GM21528 (cell line): ENCODE measurements around the gene ESPNL.

Source experiments
- ATAC-seq: cut with Tn5 transposase; IDR thresholded peaks from one replicate; pipeline ENCODE4 v1.9.1; 2021; ENCODE audit warnings: mild to moderate bottlenecking, moderate library complexity; ENCODE audit not compliant: unreplicated experiment, low FRiP score

The ESPNL gene

GRCh38 chr2:238069877-238070276 lies 30.3 kb upstream of the ESPNL start:
- ATAC-seq, result no peak

- no peak for ATAC-seq
Observed at GRCh38 chr2:238075397-238075796, 24.7 kb upstream of the ESPNL start.

- ATAC-seq, result no peak
Observed at GRCh38 chr2:238077292-238077691, 22.8 kb upstream of the ESPNL start.

GRCh38 chr2:238079874-238080327 lies 20.2 kb upstream of the ESPNL start:
- no peak for ATAC-seq

- ATAC-seq, result no peak
Observed at GRCh38 chr2:238080518-238080917, 19.6 kb upstream of the ESPNL start.

GRCh38 chr2:238081150-238081549 lies 19.0 kb upstream of the ESPNL start:
- ATAC-seq, result no peak

GRCh38 chr2:238081561-238081960 lies 18.6 kb upstream of the ESPNL start:
- ATAC-seq, result no peak

GRCh38 chr2:238082151-238082550 lies 18.0 kb upstream of the ESPNL start:
- no peak for ATAC-seq

- no peak for ATAC-seq
Observed at GRCh38 chr2:238082827-238083226, 17.3 kb upstream of the ESPNL start.

- ATAC-seq, result no peak
Observed at GRCh38 chr2:238083919-238084318, 16.2 kb upstream of the ESPNL start.

GRCh38 chr2:238084761-238085160 lies 15.4 kb upstream of the ESPNL start:
- ATAC-seq, result no peak

- ATAC-seq, result no peak
Observed at GRCh38 chr2:238085899-238086298, 14.2 kb upstream of the ESPNL start.

- no peak for ATAC-seq
Observed at GRCh38 chr2:238087211-238087610, 12.9 kb upstream of the ESPNL start.

- no peak for ATAC-seq
Observed at GRCh38 chr2:238090887-238091286, 9.3 kb upstream of the ESPNL start.

GRCh38 chr2:238091436-238092060 lies 8.6 kb upstream of the ESPNL start:
- ATAC-seq, result no peak

GRCh38 chr2:238092486-238093035 lies 7.6 kb upstream of the ESPNL start:
- no peak for ATAC-seq

GRCh38 chr2:238093181-238094140 lies 6.7 kb upstream of the ESPNL start:
- ATAC-seq, result no peak

GRCh38 chr2:238094438-238095022 lies 5.6 kb upstream of the ESPNL start:
- no peak for ATAC-seq

GRCh38 chr2:238095143-238095542 lies 5.0 kb upstream of the ESPNL start:
- ATAC-seq, result no peak

GRCh38 chr2:238096311-238097011 lies 3.7 kb upstream of the ESPNL start:
- ATAC-seq, result no peak
